ENCODE data around the gene DENND10. TPM values are rescaled to one million over a fixed set of nuclear protein-coding genes. Genes with fewer than 3 reads are reported as not detected.

DENND10 gene
- total and polyA plus RNA-seq, 4 donors, result 11.7 to 32.0 (median 29.0) TPM

DNA sequence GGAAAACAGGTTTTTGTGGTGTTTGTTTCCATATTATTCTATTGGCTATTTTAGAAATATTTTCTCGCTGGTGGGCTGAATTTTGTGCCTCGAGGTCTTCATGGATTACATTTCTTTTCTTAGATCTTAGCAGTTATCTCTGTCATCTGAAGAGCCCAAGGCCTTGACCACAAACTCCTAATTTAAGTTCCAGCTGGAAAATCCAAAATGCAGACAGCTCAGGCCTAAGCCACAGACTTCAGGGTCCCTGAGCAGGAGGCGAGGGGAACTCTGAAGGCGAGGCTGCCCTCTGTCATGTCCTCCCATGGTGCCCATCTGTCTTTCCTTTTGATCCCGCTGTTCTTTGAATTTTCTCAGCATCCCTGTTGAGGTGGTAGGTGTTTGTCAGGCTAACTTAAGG, 14.3 kb downstream of the DENND10 start:
- no peaks in the 10 kb centered on the region for H3K9me3 ChIP-seq (ENCODE audit: control insufficient read depth in 4 of 4, insufficient read depth in 3 of 4, low read length in 3 of 4)
- DNase-seq (no peak), ATAC-seq (ENCODE audit: insufficient read depth, low FRiP score) (no peak)
- WGBS, 2 donors, result 95 to 97% methylated on average over 5 of the region's 5 CpGs
- no peaks in the 10 kb centered on the region for H3K4me1 ChIP-seq (ENCODE audit: control insufficient read depth in 5 of 5, insufficient read depth in 5 of 5, low read length in 5 of 5)
- H3K4me3 ChIP-seq, result no peak overlapping the region
- no peaks in the 10 kb centered on the region for H3K27me3 ChIP-seq (ENCODE audit: control insufficient read depth in 3 of 3, insufficient read depth in 3 of 3, low read length in 2 of 3)
- no peak overlapping the region for H3K27ac ChIP-seq (ENCODE audit: low read depth in 1 of 2, low read length in 1 of 2)
- no peak for TF ChIP-seq CTCF (IDR thresholded peaks at IDR 0.05; ENCODE audit: control extremely low read depth, extremely low read depth)
- H3K36me3 ChIP-seq (ENCODE audit: control insufficient read depth in 4 of 4, insufficient read depth in 4 of 4, low read length in 4 of 4), result peaks cover 17 to 25% (median 22%) of the 10 kb centered on the region in 4 donors
- no peak overlapping the region for H3K9ac ChIP-seq (ENCODE audit: insufficient read depth in 1 of 2, low read length in 2 of 2)

DNA sequence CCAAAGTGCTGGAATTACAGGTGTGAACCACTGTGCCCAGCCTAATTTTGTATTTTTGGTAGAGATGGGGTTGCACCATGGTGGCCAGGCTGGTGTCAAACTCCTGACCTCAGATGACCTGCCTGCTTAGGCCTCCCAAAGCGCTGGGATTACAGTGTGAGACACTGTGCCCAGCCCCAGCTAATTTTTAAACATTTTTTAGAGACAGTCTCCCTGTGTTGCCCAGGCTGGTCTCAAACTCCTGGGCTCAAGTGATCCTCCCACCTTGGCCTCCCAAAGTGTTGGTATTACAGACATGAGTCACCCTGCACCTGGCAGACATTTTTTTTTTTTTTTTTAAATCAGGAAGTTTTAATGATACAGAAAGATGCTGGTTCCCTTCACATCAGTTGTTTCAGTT, 15.5 kb downstream of the DENND10 start:
- H3K36me3 ChIP-seq (ENCODE audit: control insufficient read depth in 4 of 4, insufficient read depth in 4 of 4, low read length in 4 of 4), result peaks cover 9 to 22% (median 19%) of the 10 kb centered on the region in 4 donors
- WGBS, 2 donors, result 73 to 98% methylated on average over 1 of the region's 1 CpG

GRCh38 chr10:119120413-119120867, 16.5 kb downstream of the DENND10 start:
- H3K4me3 ChIP-seq, result no peak overlapping the region
- no peaks in the 10 kb centered on the region for H3K9me3 ChIP-seq (ENCODE audit: control insufficient read depth in 4 of 4, insufficient read depth in 3 of 4, low read length in 3 of 4)
- peak overlapping the region in 1 of 2 donors; percentile 75 for H3K27ac ChIP-seq (ENCODE audit: low read depth in 1 of 2, low read length in 1 of 2)
- no peak overlapping the region for H3K9ac ChIP-seq (ENCODE audit: insufficient read depth in 1 of 2, low read length in 2 of 2)
- H3K27me3 ChIP-seq (ENCODE audit: control insufficient read depth in 3 of 3, insufficient read depth in 3 of 3, low read length in 2 of 3), result no peaks in the 10 kb centered on the region
- no peaks in the 10 kb centered on the region for H3K4me1 ChIP-seq (ENCODE audit: control insufficient read depth in 5 of 5, insufficient read depth in 5 of 5, low read length in 5 of 5)
- ATAC-seq (ENCODE audit: insufficient read depth, low FRiP score) (no peak), DNase-seq (no peak)
- 62 to 78% methylated on average over 4 of the region's 4 CpGs for WGBS, 2 donors
- no peak for TF ChIP-seq CTCF (IDR thresholded peaks at IDR 0.05; ENCODE audit: control extremely low read depth, extremely low read depth)
- peaks cover 7 to 22% (median 21%) of the 10 kb centered on the region in 4 donors for H3K36me3 ChIP-seq (ENCODE audit: control insufficient read depth in 4 of 4, insufficient read depth in 4 of 4, low read length in 4 of 4)

More for the DNA sequence above, 15.5 kb downstream of the DENND10 start:
- H3K4me3 ChIP-seq, result no peak overlapping the region
- no peak overlapping the region for H3K27ac ChIP-seq (ENCODE audit: low read depth in 1 of 2, low read length in 1 of 2)
- DNase-seq (no peak), ATAC-seq (ENCODE audit: insufficient read depth, low FRiP score) (no peak)
- H3K9me3 ChIP-seq (ENCODE audit: control insufficient read depth in 4 of 4, insufficient read depth in 3 of 4, low read length in 3 of 4), result no peaks in the 10 kb centered on the region
- no peaks in the 10 kb centered on the region for H3K27me3 ChIP-seq (ENCODE audit: control insufficient read depth in 3 of 3, insufficient read depth in 3 of 3, low read length in 2 of 3)
- TF ChIP-seq CTCF (IDR thresholded peaks at IDR 0.05; ENCODE audit: control extremely low read depth, extremely low read depth), result no peak
- H3K4me1 ChIP-seq (ENCODE audit: control insufficient read depth in 5 of 5, insufficient read depth in 5 of 5, low read length in 5 of 5), result no peaks in the 10 kb centered on the region
- H3K9ac ChIP-seq (ENCODE audit: insufficient read depth in 1 of 2, low read length in 2 of 2), result no peak overlapping the region

- no peaks in the 10 kb centered on the region for H3K9me3 ChIP-seq (ENCODE audit: control insufficient read depth in 4 of 4, insufficient read depth in 3 of 4, low read length in 3 of 4)
- H3K4me1 ChIP-seq (ENCODE audit: control insufficient read depth in 5 of 5, insufficient read depth in 5 of 5, low read length in 5 of 5), result no peaks in the 10 kb centered on the region
- H3K27me3 ChIP-seq (ENCODE audit: control insufficient read depth in 3 of 3, insufficient read depth in 3 of 3, low read length in 2 of 3), result no peaks in the 10 kb centered on the region
- no peak overlapping the region for H3K4me3 ChIP-seq
- peaks cover 10 to 25% (median 22%) of the 10 kb centered on the region in 4 donors for H3K36me3 ChIP-seq (ENCODE audit: control insufficient read depth in 4 of 4, insufficient read depth in 4 of 4, low read length in 4 of 4)
- ATAC-seq (ENCODE audit: insufficient read depth, low FRiP score), result no peak
- no peak for TF ChIP-seq CTCF (IDR thresholded peaks at IDR 0.05; ENCODE audit: control extremely low read depth, extremely low read depth)
- no peak overlapping the region for H3K9ac ChIP-seq (ENCODE audit: insufficient read depth in 1 of 2, low read length in 2 of 2)
- WGBS, 2 donors, result 93 to 96% methylated on average over 2 of the region's 2 CpGs
- H3K27ac ChIP-seq (ENCODE audit: low read depth in 1 of 2, low read length in 1 of 2), result no peak overlapping the region
- DNase-seq, result no peak
Measured at GRCh38 chr10:119120875-119121274, 17.0 kb downstream of the DENND10 start.
